ENCODE data around the gene CAV1. TPM values are rescaled to one million over a fixed set of nuclear protein-coding genes. Genes with fewer than 3 reads are reported as not detected.

Gene CAV1
- polyA plus RNA-seq, 1 donor from 2014 or later = not detected

DNA sequence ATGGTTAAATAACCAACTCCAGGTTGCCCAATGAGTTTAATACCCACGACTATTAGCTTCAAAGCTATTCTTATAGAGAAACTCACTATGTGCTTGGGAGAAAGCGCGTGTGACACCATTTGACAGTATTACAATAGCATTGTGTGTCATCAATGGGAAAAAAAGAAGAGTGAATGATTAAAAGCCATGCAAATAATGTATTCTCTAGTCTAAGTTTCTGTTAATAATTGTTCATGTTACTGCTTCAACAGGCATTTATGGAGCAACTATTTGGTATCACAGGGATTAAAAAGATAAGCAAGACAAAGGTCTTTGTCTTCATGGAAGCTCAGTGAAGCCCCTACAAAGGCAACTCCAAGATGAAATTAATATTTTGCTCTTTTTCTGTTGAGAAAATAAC, 47.2 kb downstream of the CAV1 start:
- H3K9me3 ChIP-seq (ENCODE audit: low read length) = no peaks in the 10 kb centered on the region
- H3K27ac ChIP-seq (ENCODE audit: low read length) = no peak overlapping the region
- H3K9ac ChIP-seq (ENCODE audit: low read length) = no peak overlapping the region
- no peaks in the 10 kb centered on the region for H3F3A ChIP-seq (ENCODE audit: insufficient read depth, low read length, poor library complexity, severe bottlenecking)
- H3K36me3 ChIP-seq (ENCODE audit: insufficient read depth, low read length) = no peaks in the 10 kb centered on the region
- no peak overlapping the region for H3K4me3 ChIP-seq (ENCODE audit: low read length)
- no peak overlapping the region for H3K4me2 ChIP-seq (ENCODE audit: low read length)
- no peaks in the 10 kb centered on the region for H3K27me3 ChIP-seq (ENCODE audit: insufficient read depth, low read depth, low read length)
- no peaks in the 10 kb centered on the region for H3K9me2 ChIP-seq (ENCODE audit: insufficient read depth, low read length)
- no peaks in the 10 kb centered on the region for H4K20me1 ChIP-seq (ENCODE audit: insufficient read depth)
- H2AFZ ChIP-seq (ENCODE audit: low read depth, low read length) = no peak overlapping the region
- no peaks in the 10 kb centered on the region for H3K79me2 ChIP-seq (replicated peaks; ENCODE audit: insufficient read depth, low read length)
- TF ChIP-seq POLR2AphosphoS5 (IDR thresholded peaks at IDR 0.05) = no peak
- TF ChIP-seq EP300 (conservative IDR thresholded peaks at IDR 0.05; ENCODE audit: poor library complexity, severe bottlenecking) = no peak
- TF ChIP-seq RAD21 (conservative IDR thresholded peaks at IDR 0.05) = no peak
- no peak for TF ChIP-seq TAF1 (IDR thresholded peaks at IDR 0.05; ENCODE audit: low read depth)
- no peak for TF ChIP-seq SMC3 (conservative IDR thresholded peaks at IDR 0.05; ENCODE audit: poor library complexity)
- TF ChIP-seq EZH2 (IDR thresholded peaks at IDR 0.05; ENCODE audit: borderline replicate concordance, insufficient read depth, low read length, poor library complexity, severe bottlenecking) = no peak
- TF ChIP-seq MXI1 (conservative IDR thresholded peaks at IDR 0.05; ENCODE audit: poor library complexity, severe bottlenecking) = no peak
- TF ChIP-seq, protein P1, sequence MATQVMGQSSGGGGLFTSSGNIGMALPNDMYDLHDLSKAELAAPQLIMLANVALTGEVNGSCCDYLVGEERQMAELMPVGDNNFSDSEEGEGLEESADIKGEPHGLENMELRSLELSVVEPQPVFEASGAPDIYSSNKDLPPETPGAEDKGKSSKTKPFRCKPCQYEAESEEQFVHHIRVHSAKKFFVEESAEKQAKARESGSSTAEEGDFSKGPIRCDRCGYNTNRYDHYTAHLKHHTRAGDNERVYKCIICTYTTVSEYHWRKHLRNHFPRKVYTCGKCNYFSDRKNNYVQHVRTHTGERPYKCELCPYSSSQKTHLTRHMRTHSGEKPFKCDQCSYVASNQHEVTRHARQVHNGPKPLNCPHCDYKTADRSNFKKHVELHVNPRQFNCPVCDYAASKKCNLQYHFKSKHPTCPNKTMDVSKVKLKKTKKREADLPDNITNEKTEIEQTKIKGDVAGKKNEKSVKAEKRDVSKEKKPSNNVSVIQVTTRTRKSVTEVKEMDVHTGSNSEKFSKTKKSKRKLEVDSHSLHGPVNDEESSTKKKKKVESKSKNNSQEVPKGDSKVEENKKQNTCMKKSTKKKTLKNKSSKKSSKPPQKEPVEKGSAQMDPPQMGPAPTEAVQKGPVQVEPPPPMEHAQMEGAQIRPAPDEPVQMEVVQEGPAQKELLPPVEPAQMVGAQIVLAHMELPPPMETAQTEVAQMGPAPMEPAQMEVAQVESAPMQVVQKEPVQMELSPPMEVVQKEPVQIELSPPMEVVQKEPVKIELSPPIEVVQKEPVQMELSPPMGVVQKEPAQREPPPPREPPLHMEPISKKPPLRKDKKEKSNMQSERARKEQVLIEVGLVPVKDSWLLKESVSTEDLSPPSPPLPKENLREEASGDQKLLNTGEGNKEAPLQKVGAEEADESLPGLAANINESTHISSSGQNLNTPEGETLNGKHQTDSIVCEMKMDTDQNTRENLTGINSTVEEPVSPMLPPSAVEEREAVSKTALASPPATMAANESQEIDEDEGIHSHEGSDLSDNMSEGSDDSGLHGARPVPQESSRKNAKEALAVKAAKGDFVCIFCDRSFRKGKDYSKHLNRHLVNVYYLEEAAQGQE (IDR thresholded peaks at IDR 0.05; ENCODE audit: borderline replicate concordance) = no peak
- TF ChIP-seq, protein P2, sequence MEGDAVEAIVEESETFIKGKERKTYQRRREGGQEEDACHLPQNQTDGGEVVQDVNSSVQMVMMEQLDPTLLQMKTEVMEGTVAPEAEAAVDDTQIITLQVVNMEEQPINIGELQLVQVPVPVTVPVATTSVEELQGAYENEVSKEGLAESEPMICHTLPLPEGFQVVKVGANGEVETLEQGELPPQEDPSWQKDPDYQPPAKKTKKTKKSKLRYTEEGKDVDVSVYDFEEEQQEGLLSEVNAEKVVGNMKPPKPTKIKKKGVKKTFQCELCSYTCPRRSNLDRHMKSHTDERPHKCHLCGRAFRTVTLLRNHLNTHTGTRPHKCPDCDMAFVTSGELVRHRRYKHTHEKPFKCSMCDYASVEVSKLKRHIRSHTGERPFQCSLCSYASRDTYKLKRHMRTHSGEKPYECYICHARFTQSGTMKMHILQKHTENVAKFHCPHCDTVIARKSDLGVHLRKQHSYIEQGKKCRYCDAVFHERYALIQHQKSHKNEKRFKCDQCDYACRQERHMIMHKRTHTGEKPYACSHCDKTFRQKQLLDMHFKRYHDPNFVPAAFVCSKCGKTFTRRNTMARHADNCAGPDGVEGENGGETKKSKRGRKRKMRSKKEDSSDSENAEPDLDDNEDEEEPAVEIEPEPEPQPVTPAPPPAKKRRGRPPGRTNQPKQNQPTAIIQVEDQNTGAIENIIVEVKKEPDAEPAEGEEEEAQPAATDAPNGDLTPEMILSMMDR (IDR thresholded peaks at IDR 0.05; ENCODE audit: poor library complexity, severe bottlenecking) = no peak

DNA sequence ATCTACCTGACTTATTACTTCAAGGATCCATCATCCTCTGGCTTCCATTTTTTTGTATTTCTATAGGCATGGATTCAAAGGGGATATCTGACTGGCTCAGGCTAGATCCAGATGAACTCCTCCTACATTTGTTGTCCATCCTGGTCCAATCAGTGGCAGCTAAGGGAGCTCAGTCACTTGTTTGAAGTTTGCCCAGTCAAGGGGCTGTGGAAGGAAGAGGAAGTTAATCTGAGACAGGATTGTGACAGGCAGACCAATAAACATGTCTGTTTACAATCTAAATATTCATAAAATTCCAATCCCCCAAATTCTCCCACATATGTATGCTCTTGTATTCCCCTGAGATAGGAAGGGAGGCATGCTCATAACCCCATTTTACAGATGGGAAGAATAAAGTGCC, 48.7 kb downstream of the CAV1 start:
- H3K36me3 ChIP-seq (ENCODE audit: insufficient read depth, low read length) = no peaks in the 10 kb centered on the region
- H3K4me2 ChIP-seq (ENCODE audit: low read length) = no peak overlapping the region
- H3K9ac ChIP-seq (ENCODE audit: low read length) = no peak overlapping the region
- no peaks in the 10 kb centered on the region for H3K9me2 ChIP-seq (ENCODE audit: insufficient read depth, low read length)
- no peaks in the 10 kb centered on the region for H4K20me1 ChIP-seq (ENCODE audit: insufficient read depth)
- no peaks in the 10 kb centered on the region for H3K9me3 ChIP-seq (ENCODE audit: low read length)
- no peaks in the 10 kb centered on the region for H3K27me3 ChIP-seq (ENCODE audit: insufficient read depth, low read depth, low read length)
- no peak overlapping the region for H2AFZ ChIP-seq (ENCODE audit: low read depth, low read length)
- no peak overlapping the region for H3K4me3 ChIP-seq (ENCODE audit: low read length)
- H3K79me2 ChIP-seq (replicated peaks; ENCODE audit: insufficient read depth, low read length) = no peaks in the 10 kb centered on the region
- no peaks in the 10 kb centered on the region for H3F3A ChIP-seq (ENCODE audit: insufficient read depth, low read length, poor library complexity, severe bottlenecking)
- TF ChIP-seq MXI1 (conservative IDR thresholded peaks at IDR 0.05; ENCODE audit: poor library complexity, severe bottlenecking) (no peak), EP300 (conservative IDR thresholded peaks at IDR 0.05; ENCODE audit: poor library complexity, severe bottlenecking) (no peak), RAD21 (conservative IDR thresholded peaks at IDR 0.05) (no peak), POLR2AphosphoS5 (IDR thresholded peaks at IDR 0.05) (no peak), TAF1 (IDR thresholded peaks at IDR 0.05; ENCODE audit: low read depth) (no peak), SMC3 (conservative IDR thresholded peaks at IDR 0.05; ENCODE audit: poor library complexity) (no peak), EZH2 (IDR thresholded peaks at IDR 0.05; ENCODE audit: borderline replicate concordance, insufficient read depth, low read length, poor library complexity, severe bottlenecking) (no peak)
- TF ChIP-seq, protein P2 (IDR thresholded peaks at IDR 0.05; ENCODE audit: poor library complexity, severe bottlenecking) = no peak
- TF ChIP-seq, protein P1 (IDR thresholded peaks at IDR 0.05; ENCODE audit: borderline replicate concordance) = no peak
- H3K27ac ChIP-seq (ENCODE audit: low read length) = no peak overlapping the region
